Measurements from ENCODE around the gene CLIC6. TPM values are rescaled to one million over a fixed set of nuclear protein-coding genes. Genes with fewer than 3 reads are reported as not detected.

Gene CLIC6
- total RNA-seq, 4 donors from 2014 or later: 0.37 to 6.2 (median 1.6) TPM

DNA sequence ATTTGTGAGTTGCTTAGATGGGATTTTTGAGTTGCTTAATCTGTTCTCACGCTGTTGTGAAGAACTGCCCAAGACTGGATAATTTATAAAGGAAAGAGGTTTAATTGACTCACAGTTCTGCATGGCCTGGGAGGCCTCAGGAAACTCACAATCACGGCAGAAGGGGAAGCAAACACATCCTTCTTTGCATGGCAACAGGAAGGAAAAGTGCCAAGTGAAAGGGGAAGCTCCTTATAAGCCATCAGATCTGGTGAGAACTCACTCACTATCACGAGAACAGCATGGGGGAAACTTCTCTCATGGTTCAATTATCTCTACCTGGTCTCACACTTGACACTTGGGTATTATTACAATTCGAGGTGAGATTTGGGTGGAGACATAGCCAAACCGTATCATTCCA, 10.3 kb downstream of the CLIC6 start:
- DNase-seq (ENCODE audit: low spot score) (no peak), ATAC-seq (ENCODE audit: low FRiP score) (no peak)
- TF ChIP-seq, protein P1, sequence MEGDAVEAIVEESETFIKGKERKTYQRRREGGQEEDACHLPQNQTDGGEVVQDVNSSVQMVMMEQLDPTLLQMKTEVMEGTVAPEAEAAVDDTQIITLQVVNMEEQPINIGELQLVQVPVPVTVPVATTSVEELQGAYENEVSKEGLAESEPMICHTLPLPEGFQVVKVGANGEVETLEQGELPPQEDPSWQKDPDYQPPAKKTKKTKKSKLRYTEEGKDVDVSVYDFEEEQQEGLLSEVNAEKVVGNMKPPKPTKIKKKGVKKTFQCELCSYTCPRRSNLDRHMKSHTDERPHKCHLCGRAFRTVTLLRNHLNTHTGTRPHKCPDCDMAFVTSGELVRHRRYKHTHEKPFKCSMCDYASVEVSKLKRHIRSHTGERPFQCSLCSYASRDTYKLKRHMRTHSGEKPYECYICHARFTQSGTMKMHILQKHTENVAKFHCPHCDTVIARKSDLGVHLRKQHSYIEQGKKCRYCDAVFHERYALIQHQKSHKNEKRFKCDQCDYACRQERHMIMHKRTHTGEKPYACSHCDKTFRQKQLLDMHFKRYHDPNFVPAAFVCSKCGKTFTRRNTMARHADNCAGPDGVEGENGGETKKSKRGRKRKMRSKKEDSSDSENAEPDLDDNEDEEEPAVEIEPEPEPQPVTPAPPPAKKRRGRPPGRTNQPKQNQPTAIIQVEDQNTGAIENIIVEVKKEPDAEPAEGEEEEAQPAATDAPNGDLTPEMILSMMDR (IDR thresholded peaks at IDR 0.05): no peak

DNA sequence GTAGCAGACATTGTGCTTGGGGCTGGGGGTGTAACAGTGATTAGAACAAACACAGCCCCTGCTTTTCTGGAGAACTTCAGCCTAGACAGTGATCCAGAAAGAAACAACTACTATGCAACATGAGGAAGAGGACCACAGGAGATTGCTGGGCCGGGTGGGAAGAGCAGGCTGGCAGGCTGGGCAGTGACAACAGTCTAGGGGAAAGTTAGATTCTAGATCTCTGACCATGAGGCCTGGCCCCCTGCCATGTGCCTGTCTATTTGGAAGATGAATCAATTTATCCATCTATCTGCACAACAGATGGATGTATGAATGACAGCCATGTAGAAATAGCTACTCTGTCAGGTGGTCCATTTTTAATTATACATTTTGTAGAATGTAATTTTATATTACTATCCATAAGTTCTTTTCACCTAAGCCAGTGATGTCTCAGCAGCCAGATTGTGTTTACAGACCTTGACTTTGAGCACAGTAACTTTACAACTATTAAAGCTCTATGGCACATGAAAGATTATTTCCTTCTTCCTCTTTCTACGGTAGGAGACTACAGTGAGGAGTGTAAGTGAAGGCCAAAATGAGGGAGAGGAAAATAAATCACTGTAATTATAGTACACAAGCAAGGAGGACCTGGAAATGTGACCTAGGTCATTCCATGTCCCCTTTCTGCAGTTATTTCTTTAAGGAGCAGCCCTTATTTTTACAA, 15.5 kb downstream of the CLIC6 start:
- no peak for DNase-seq (ENCODE audit: low spot score)
- ATAC-seq (ENCODE audit: low FRiP score): no peak
- TF ChIP-seq, protein P1 (IDR thresholded peaks at IDR 0.05): no peak

DNA sequence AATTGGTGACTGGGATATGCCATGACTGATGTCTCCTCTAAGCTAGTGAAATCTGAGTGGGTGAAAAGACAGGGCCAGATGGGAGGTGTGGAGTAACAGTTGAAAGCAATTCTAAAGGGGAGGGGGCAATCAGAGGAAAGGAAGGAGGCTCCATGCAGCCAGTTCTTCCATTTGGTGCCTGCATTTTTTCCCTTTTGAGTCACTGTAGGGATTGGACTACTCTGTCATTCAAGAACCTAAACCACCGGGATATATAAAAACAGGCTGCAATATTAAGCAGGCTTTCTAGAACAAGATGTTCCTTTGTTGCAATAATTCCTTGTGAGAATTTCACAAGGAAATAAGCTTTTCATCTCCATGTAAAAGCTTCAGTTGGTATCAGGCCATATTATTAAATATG, 18.3 kb downstream of the CLIC6 start:
- ATAC-seq (ENCODE audit: low FRiP score) (no peak), DNase-seq (ENCODE audit: low spot score) (no peak)
- TF ChIP-seq, protein P1 (IDR thresholded peaks at IDR 0.05): no peak

DNA sequence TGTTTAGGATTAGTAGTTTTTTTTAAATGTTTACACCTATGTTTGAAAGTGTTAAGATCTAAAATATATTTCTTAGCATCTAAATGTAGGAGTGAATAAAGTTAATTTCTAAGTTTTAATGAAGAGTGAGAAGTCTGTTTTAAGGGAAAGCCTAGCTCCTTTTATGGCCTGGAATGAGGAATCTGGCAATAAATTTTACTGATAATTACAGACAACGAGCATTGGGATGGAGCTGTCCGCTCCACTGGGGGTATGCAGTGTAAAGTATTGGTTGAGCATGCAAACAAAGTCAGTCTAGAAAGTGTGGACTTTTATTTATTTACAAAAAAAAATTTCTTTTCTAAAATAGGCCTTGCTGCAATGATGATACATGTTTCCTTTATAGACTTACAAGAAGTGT, 19.0 kb downstream of the CLIC6 start:
- TF ChIP-seq, protein P1 (IDR thresholded peaks at IDR 0.05): no peak
- no peak for DNase-seq (ENCODE audit: low spot score)

DNA sequence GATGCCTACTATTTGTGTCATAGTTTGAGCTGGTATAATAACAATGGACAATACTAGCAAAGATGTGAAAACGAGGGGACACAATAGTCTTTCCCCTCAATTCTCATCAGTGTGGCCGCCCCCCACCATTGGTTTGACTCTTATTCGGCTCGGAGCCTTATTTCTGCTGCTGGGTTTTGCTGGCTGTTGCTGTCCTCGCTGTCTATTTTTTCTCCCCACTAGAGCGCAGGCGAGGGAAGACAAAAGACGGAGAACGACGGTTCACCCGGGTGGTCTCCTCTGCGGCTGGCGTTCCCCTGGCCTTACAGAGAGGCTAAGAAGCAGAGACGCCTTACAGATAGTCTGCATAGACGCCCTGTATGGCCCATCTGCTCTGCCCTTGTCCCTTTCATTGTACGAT, 19.4 kb downstream of the CLIC6 start:
- TF ChIP-seq, protein P1 (IDR thresholded peaks at IDR 0.05): no peak
- ATAC-seq (ENCODE audit: low FRiP score): no peak
- no peak for DNase-seq (ENCODE audit: low spot score)

More for the DNA sequence above, 19.0 kb downstream of the CLIC6 start:
- no peak for ATAC-seq (ENCODE audit: low FRiP score)

DNA sequence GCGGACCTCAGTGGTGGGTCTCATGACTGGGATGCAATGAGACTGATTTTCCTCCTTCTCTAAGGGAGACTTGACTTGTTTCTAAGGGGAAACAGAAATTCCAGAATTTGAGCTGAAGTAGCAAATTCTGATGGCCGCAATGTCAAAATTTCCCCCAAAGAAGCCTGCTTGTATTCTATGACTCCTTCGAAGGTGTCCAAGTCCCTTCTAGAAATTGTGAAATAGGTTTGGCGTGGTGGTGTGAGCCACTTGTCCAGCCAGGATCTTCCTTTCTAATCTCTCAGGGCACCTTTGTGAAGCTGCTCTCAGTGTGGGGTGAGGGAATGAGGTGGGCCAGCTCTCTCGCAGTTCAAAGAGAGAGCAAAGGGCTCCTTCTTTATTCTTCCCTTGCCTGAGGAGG, 19.9 kb downstream of the CLIC6 start:
- TF ChIP-seq, protein P1 (IDR thresholded peaks at IDR 0.05): no peak
- DNase-seq (ENCODE audit: low spot score) (no peak), ATAC-seq (ENCODE audit: low FRiP score) (no peak)

All from omental fat pad (tissue), 4 donors.